ENCODE measurements around the gene DNAJC18. TPM values are rescaled to one million over a fixed set of nuclear protein-coding genes. Genes with fewer than 3 reads are reported as not detected.
A peak's percentile ranks its signal among the peaks of the same experiment; 100 is the strongest.
"Not testable (repeated sequence)": the region's sequence is repeated elsewhere in the genome, so short reads cannot be mapped to it uniquely, and the experiment has no call there.

DNAJC18 gene
- polyA plus RNA-seq, 4 donors, result 0.67 to 3.8 (median 3.2) TPM

DNA sequence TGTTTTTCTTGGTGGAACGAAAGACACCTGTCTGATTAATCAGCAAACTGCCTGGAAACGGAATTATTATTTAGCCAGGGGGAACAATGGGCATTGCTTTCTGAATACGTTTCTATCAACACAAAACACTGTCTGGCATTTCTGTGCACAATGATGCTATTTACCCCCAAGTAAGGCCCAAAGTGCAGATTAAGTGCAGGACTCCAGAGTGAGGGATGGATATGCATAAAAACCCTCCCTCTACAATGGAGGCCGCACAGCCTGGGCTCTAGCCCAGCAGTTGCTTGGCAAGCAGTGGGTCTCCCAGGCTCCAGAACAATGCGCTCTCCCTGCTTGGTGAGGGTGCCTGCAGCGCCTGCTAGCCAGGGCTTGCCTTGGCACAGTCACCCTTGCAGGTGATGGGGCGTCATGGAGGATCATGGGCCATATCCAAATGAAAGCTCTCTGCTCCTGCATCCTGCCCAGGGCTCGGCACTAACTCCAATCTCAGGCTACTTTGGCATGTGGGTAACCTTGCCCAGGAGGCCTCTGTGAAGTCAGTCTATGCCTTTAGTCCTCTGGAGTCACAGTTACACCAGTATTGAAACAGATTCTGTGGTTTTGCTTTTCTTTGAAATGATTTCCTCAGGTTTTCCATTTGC, 24.0 kb downstream of the DNAJC18 start:
- H3K36me3 ChIP-seq (ENCODE audit: control insufficient read depth in 3 of 3, insufficient read depth in 2 of 3, low read depth in 1 of 3, low read length in 3 of 3), result peaks cover 0 to 9% (median 6%) of the 10 kb centered on the region in 3 donors
- peaks cover 7 to 35% (median 15%) of the 10 kb centered on the region in 3 donors for H3K4me1 ChIP-seq (ENCODE audit: control insufficient read depth in 3 of 3, insufficient read depth in 2 of 3, low read depth in 1 of 3, low read length in 2 of 3)
- H3K9me3 ChIP-seq (ENCODE audit: control insufficient read depth in 2 of 2, insufficient read depth in 1 of 2, low read depth in 1 of 2, low read length in 1 of 2), result no peaks in the 10 kb centered on the region
- 61 to 70% (median 62%) methylated on average over 8 of the region's 8 CpGs for WGBS, 3 donors
- DNase-seq, result no peak
- H3K27ac ChIP-seq (ENCODE audit: low read depth in 1 of 3, low read length in 2 of 3), result peak overlapping the region; percentile 19 to 76 (median 56)
- FAIRE-seq, result no peak
- no peaks in the 10 kb centered on the region for H3K27me3 ChIP-seq (ENCODE audit: control insufficient read depth in 3 of 3, insufficient read depth in 3 of 3, low read length in 3 of 3)
- H3K4me3 ChIP-seq (ENCODE audit: low read depth in 1 of 3, low read length in 3 of 3), result no peak overlapping the region

DNA sequence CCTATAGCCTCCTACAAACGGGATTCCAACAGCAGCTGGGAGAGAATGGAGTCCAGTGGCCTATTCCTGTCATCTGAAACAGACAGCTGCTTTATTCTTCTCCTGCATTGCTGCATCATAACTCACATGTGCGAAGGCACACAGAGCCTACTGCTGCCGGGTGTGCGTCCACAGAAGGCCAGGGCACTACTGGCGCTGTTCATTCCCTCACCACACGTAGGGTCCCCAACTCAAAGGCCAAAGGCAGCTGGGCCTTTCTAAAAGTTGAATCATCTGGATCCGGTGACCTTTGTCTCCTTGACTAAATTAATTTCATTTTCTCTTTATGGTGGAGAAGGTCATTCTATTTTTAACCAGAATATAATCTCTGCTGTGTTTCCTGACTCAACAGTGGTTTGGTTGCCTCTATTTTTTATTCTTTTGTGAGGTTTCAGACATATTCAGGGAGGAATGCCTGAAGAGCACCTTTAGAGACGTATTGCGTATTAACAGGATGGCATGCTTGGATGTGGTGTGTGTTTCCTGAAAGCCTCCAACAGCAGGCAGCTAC, 24.7 kb downstream of the DNAJC18 start:
- DNase-seq (peak; percentile 47 to 85), FAIRE-seq (no peak)
- 27 to 53% (median 47%) methylated on average over 9 of the region's 9 CpGs for WGBS, 3 donors
- Histone ChIP-seq H3K27me3 (ENCODE audit: control insufficient read depth in 3 of 3, insufficient read depth in 3 of 3, low read length in 3 of 3) (no peaks in the 10 kb centered on the region), H3K4me3 (ENCODE audit: low read depth in 1 of 3, low read length in 3 of 3) (no peak overlapping the region), H3K27ac (ENCODE audit: low read depth in 1 of 3, low read length in 2 of 3) (peak overlapping the region; percentile 19 to 87 (median 76)), H3K9me3 (ENCODE audit: control insufficient read depth in 2 of 2, insufficient read depth in 1 of 2, low read depth in 1 of 2, low read length in 1 of 2) (no peaks in the 10 kb centered on the region), H3K4me1 (ENCODE audit: control insufficient read depth in 3 of 3, insufficient read depth in 2 of 3, low read depth in 1 of 3, low read length in 2 of 3) (peaks cover 7 to 30% (median 13%) of the 10 kb centered on the region in 3 donors), H3K36me3 (ENCODE audit: control insufficient read depth in 3 of 3, insufficient read depth in 2 of 3, low read depth in 1 of 3, low read length in 3 of 3) (peaks cover 0 to 9% (median 6%) of the 10 kb centered on the region in 3 donors)

DNA sequence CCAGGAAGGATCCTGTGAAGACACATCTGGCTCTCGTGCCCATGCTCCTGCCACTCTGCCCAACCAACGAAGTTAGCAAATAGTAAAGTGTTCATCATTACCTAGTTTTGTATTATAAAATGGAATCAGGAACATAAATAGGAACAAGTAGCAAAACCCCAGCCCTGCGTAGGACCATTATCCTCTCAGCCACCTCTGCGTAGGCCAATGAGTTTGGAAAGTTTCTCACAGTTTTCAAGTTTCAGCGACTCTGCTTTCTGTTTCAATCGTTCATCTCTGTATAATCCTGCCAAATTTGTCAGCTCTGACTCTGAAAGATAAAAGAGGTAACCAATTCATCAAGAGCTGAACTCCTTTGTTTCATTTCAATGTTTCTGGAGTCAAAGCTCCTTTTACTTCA, 25.4 kb downstream of the DNAJC18 start:
- H3K36me3 ChIP-seq (ENCODE audit: control insufficient read depth in 3 of 3, insufficient read depth in 2 of 3, low read depth in 1 of 3, low read length in 3 of 3), result peaks cover 0 to 6% (median 3%) of the 10 kb centered on the region in 3 donors
- no peaks in the 10 kb centered on the region for H3K9me3 ChIP-seq (ENCODE audit: control insufficient read depth in 2 of 2, insufficient read depth in 1 of 2, low read depth in 1 of 2, low read length in 1 of 2)
- FAIRE-seq (no peak), DNase-seq (peak in 1 of 2 donors; percentile 19)
- H3K4me3 ChIP-seq (ENCODE audit: low read depth in 1 of 3, low read length in 3 of 3), result no peak overlapping the region
- no peaks in the 10 kb centered on the region for H3K27me3 ChIP-seq (ENCODE audit: control insufficient read depth in 3 of 3, insufficient read depth in 3 of 3, low read length in 3 of 3)
- WGBS, 3 donors, result 41 to 68% (median 44%) methylated on average over 6 of the region's 6 CpGs
- H3K4me1 ChIP-seq (ENCODE audit: control insufficient read depth in 3 of 3, insufficient read depth in 2 of 3, low read depth in 1 of 3, low read length in 2 of 3), result peaks cover 6 to 23% (median 13%) of the 10 kb centered on the region in 3 donors
- H3K27ac ChIP-seq (ENCODE audit: low read depth in 1 of 3, low read length in 2 of 3), result peak overlapping the region in 2 of 3 donors; percentile 18 to 62

DNA sequence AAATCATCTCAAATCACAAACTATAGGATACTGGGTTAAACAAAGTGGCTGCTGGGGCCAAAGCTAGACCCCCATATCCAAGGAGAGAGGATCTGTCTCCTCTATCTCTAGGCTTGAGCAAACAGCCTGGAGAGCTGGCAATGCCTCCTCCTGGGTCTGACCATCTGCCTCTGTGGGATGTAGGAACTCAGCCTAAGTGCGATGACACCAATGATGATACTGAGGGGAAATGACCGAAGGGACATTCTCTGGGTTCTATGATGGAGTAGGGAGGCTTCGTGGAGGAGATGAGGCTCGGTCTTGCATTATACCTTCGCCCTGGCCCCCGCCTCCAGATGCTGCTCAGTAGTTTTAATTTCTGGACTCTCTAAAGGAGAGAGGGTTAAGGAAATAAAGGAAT, 26.2 kb downstream of the DNAJC18 start:
- Histone ChIP-seq H3K4me1 (ENCODE audit: control insufficient read depth in 3 of 3, insufficient read depth in 2 of 3, low read depth in 1 of 3, low read length in 2 of 3) (peaks cover 6 to 15% (median 13%) of the 10 kb centered on the region in 3 donors), H3K27ac (ENCODE audit: low read depth in 1 of 3, low read length in 2 of 3) (no peak overlapping the region), H3K27me3 (ENCODE audit: control insufficient read depth in 3 of 3, insufficient read depth in 3 of 3, low read length in 3 of 3) (no peaks in the 10 kb centered on the region), H3K9me3 (ENCODE audit: control insufficient read depth in 2 of 2, insufficient read depth in 1 of 2, low read depth in 1 of 2, low read length in 1 of 2) (no peaks in the 10 kb centered on the region), H3K4me3 (ENCODE audit: low read depth in 1 of 3, low read length in 3 of 3) (no peak overlapping the region), H3K36me3 (ENCODE audit: control insufficient read depth in 3 of 3, insufficient read depth in 2 of 3, low read depth in 1 of 3, low read length in 3 of 3) (peaks cover 0 to 6% (median 2%) of the 10 kb centered on the region in 3 donors)
- DNase-seq (no peak), FAIRE-seq (no peak)
- WGBS, 3 donors, result 93 to 99% (median 97%) methylated on average over 6 of the region's 6 CpGs

DNA sequence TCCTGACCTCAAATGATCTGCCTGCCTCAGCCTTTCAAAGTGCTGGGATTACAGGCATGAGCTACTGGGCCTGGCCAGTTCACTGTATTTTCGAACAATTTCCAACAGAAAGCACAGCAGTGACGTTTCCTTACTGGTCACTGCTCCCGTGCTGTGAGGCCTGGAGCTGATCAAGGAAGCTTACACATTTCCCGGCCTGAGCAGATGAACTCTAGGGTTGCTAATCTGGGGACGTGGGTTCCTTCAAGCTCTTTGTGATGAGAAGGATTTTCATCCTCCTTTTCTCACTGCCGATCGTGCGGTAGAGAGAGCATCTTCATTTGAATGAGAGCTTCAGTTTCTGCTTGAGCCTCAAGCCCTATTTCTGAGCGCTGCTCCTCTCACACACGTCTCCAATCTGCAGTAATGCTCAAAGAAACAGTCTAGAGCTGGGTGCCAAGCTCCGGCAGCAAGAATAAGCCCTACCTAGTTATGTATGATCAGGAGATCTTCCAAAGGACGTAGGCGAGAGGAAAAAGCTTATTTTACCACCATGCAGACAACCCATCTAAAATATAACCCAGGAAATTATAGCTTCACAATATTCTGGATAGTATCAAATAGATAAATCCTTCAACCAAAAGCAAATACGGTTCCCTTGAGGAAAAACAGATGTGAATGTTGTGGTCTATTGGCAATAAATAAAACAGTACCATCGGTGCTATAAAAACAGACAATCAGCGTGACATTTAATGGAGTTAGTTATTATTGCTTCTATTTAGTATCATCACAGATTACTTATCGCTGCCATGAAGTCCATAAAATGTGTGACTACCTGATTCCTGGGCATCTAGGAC, 28.1 kb downstream of the DNAJC18 start:
- H3K27me3 ChIP-seq (ENCODE audit: control insufficient read depth in 3 of 3, insufficient read depth in 3 of 3, low read length in 3 of 3), result no peaks in the 10 kb centered on the region
- H3K27ac ChIP-seq (ENCODE audit: low read depth in 1 of 3, low read length in 2 of 3), result no peak overlapping the region
- no peak for DNase-seq
- H3K4me1 ChIP-seq (ENCODE audit: control insufficient read depth in 3 of 3, insufficient read depth in 2 of 3, low read depth in 1 of 3, low read length in 2 of 3), result peaks cover 3 to 30% (median 13%) of the 10 kb centered on the region in 3 donors
- no peak for FAIRE-seq
- WGBS, 3 donors, result 84 to 91% (median 89%) methylated on average over 17 of the region's 17 CpGs
- H3K4me3 ChIP-seq (ENCODE audit: low read depth in 1 of 3, low read length in 3 of 3), result no peak overlapping the region
- H3K9me3 ChIP-seq (ENCODE audit: control insufficient read depth in 2 of 2, insufficient read depth in 1 of 2, low read depth in 1 of 2, low read length in 1 of 2), result no peaks in the 10 kb centered on the region
- peaks cover 0 to 6% (median 0%) of the 10 kb centered on the region in 3 donors for H3K36me3 ChIP-seq (ENCODE audit: control insufficient read depth in 3 of 3, insufficient read depth in 2 of 3, low read depth in 1 of 3, low read length in 3 of 3)

DNA sequence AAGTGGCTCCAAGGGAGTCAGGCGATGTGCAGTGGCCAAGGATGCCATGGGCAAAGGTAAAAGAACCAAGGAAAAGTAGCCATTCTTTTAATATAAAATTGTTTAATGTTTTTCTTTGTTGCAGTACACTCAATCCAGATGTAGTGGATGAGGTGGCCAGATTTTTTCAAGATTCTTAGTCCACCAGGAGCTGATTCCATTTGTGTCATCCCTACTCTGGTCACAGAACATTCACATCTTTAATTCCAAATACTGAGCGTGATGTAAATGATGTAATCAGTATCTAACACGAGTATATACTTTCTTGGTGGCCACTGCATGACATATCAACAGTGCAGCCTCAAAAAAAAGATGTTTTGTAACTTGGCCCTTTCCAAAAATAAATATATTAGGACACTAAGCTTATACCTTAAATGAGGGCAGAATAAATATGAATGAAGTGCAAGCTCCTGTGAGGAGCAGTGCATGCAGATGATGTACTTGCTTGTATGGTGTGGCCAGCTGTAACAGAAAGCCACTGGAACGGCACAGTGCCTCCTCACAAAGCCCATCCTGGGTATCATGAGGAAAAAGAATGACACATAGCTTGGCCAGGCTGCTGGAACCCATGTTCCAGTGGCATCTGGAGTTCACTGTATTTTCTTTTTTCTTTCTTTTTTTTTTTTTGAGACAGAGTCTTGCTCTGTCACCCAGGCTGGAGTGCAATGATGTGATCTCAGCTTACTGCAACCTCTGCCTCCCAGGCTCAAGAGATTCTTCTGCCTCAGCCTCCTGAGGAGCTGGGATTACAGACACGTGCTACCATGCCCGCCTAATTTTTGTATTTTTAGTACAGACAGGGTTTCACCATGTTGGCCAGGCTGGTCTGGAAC, 29.0 kb downstream of the DNAJC18 start:
- no peaks in the 10 kb centered on the region for H3K27me3 ChIP-seq (ENCODE audit: control insufficient read depth in 3 of 3, insufficient read depth in 3 of 3, low read length in 3 of 3)
- no peak overlapping the region for H3K4me3 ChIP-seq (ENCODE audit: low read depth in 1 of 3, low read length in 3 of 3)
- no peak overlapping the region for H3K27ac ChIP-seq (ENCODE audit: low read depth in 1 of 3, low read length in 2 of 3)
- WGBS, 3 donors, result 78 to 83% (median 81%) methylated on average over 6 of the region's 6 CpGs
- no peaks in the 10 kb centered on the region for H3K9me3 ChIP-seq (ENCODE audit: control insufficient read depth in 2 of 2, insufficient read depth in 1 of 2, low read depth in 1 of 2, low read length in 1 of 2)
- peaks cover 0 to 6% (median 0%) of the 10 kb centered on the region in 3 donors for H3K36me3 ChIP-seq (ENCODE audit: control insufficient read depth in 3 of 3, insufficient read depth in 2 of 3, low read depth in 1 of 3, low read length in 3 of 3)
- peaks cover 2 to 28% (median 10%) of the 10 kb centered on the region in 3 donors for H3K4me1 ChIP-seq (ENCODE audit: control insufficient read depth in 3 of 3, insufficient read depth in 2 of 3, low read depth in 1 of 3, low read length in 2 of 3)
- DNase-seq (no peak), FAIRE-seq (no peak)

DNA sequence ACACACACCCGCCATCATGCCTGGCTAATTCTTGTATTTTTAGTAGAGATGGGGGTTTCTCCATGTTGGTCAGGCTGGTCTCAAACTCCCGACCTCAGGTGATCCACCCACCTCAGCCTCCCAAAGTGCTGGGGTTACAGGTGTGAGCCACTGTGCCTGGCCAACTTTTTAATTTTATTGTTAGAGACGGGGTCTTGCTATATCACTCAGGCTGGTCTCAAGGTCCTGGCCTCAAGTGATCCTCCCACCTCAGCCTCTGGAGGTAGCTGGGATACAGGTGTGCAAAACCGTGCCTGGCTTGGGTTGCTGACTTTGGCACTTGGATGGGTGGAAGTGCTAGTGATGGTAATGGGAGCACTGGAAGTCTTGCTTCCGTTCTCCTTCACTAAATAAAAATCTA, 30.2 kb downstream of the DNAJC18 start:
- not testable (repeated sequence) for H3K9me3 ChIP-seq (ENCODE audit: control insufficient read depth in 2 of 2, insufficient read depth in 1 of 2, low read depth in 1 of 2, low read length in 1 of 2); DNase-seq; FAIRE-seq; H3K4me3 ChIP-seq (ENCODE audit: low read depth in 1 of 3, low read length in 3 of 3); H3K36me3 ChIP-seq (ENCODE audit: control insufficient read depth in 3 of 3, insufficient read depth in 2 of 3, low read depth in 1 of 3, low read length in 3 of 3); H3K27ac ChIP-seq (ENCODE audit: low read depth in 1 of 3, low read length in 2 of 3); H3K27me3 ChIP-seq (ENCODE audit: control insufficient read depth in 3 of 3, insufficient read depth in 3 of 3, low read length in 3 of 3)
- peaks cover 0 to 25% (median 3%) of the 10 kb centered on the region in 3 donors for H3K4me1 ChIP-seq (ENCODE audit: control insufficient read depth in 3 of 3, insufficient read depth in 2 of 3, low read depth in 1 of 3, low read length in 2 of 3)
- 85 to 90% (median 89%) methylated on average over 5 of the region's 5 CpGs for WGBS, 3 donors

DNA sequence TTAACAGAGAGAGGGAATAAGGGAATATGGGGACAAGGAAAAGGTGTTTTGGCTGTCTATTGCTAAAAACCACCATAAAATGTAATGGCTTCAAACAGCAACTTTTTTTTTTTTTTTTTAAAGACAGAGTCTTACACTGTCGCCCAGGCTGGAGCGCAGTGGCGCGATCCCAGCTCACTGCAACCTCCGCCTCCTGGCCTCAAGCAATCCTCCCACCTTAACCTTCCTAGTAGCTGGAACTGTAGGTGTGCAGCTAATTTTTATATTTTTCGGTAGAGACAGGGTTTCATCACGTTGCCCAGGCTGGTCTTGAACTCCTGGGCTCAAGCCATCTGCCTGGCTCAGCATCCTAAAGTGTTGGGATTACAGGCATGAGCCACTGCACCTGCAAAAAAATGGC, 31.1 kb downstream of the DNAJC18 start:
- Histone ChIP-seq H3K27me3 (ENCODE audit: control insufficient read depth in 3 of 3, insufficient read depth in 3 of 3, low read length in 3 of 3) (no peaks in the 10 kb centered on the region), H3K27ac (ENCODE audit: low read depth in 1 of 3, low read length in 2 of 3) (no peak overlapping the region), H3K9me3 (ENCODE audit: control insufficient read depth in 2 of 2, insufficient read depth in 1 of 2, low read depth in 1 of 2, low read length in 1 of 2) (no peaks in the 10 kb centered on the region), H3K4me1 (ENCODE audit: control insufficient read depth in 3 of 3, insufficient read depth in 2 of 3, low read depth in 1 of 3, low read length in 2 of 3) (peaks cover 0 to 29% (median 5%) of the 10 kb centered on the region in 3 donors), H3K36me3 (ENCODE audit: control insufficient read depth in 3 of 3, insufficient read depth in 2 of 3, low read depth in 1 of 3, low read length in 3 of 3) (peaks cover 0 to 5% (median 0%) of the 10 kb centered on the region in 3 donors), H3K4me3 (ENCODE audit: low read depth in 1 of 3, low read length in 3 of 3) (no peak overlapping the region)
- FAIRE-seq (no peak), DNase-seq (no peak)
- 92 to 94% (median 93%) methylated on average over 7 of the region's 7 CpGs for WGBS, 3 donors
